ENCODE measurements around the gene OR4S2.

GRCh38 chr11:55673860-55674259 lies 25.7 kb downstream of the OR4S2 start:
- TF ChIP-seq CTCF (IDR thresholded peaks at IDR 0.05) (no peak), EP300 (IDR thresholded peaks at IDR 0.05) (no peak), POLR2AphosphoS5 (IDR thresholded peaks at IDR 0.05) (no peak), POLR2A (IDR thresholded peaks at IDR 0.05) (no peak)

Data from sigmoid colon (tissue), 4 donors.